B cell (primary cell): Measurements from ENCODE around the gene HLCS. TPM values are rescaled to one million over a fixed set of nuclear protein-coding genes. Genes with fewer than 3 reads are reported as not detected.

Experiments
- ATAC-seq: fragments of 200-7000 bp; cut with Tn5 transposase; one replicate; pipeline ENCODE4 v1.10.0; 2021; ENCODE audit warnings: low read depth, mild to moderate bottlenecking, moderate number of reproducible peaks, moderate library complexity
- CTCF ChIA-PET: fragments of 350-600 bp; sonication (Branson Sonifier 250); formaldehyde crosslinking; loops from one replicate; lab custom pipeline; 2021; ENCODE audit warnings: antibody characterized with exemption, inconsistent platforms; lab: Charles Lee
- POLR2A ChIA-PET: fragments of 350-600 bp; sonication (Branson Sonifier 250); formaldehyde crosslinking; loops from one replicate; lab custom pipeline; 2021; ENCODE audit warnings: antibody characterized with exemption; lab: Charles Lee
- DNase-seq: peaks from one replicate; pipeline ENCODE4 v3.0.0; 2013
- H2AFZ ChIP-seq: 2 replicates; pipeline ENCODE4 v1.6.1; 2012; ENCODE audit warnings: mild to moderate bottlenecking, low read depth, low read length; ENCODE audit not compliant: insufficient read depth, poor library complexity, severe bottlenecking
- H3K27ac ChIP-seq, 2 donors: 1 replicate in 1 of 2; 2 replicates in 1 of 2; pipeline ENCODE4 v1.5.1; 2012 to 2013; ENCODE audit warnings: low read length in 2 of 2, mild to moderate bottlenecking in 2 of 2, moderate library complexity in 1 of 2
- H3K27me3 ChIP-seq, 4 experiments: fragments of 200-600 bp in 1 of 4; sonication (generic) in 1 of 4; replicated peaks in 1 of 4; 1 replicate in 2 of 4; 2 replicates in 2 of 4; pipeline versions ENCODE4 v1.6.1 to v1.7.0; 2013 to 2016; ENCODE audit warnings: low read length in 3 of 4, mild to moderate bottlenecking in 2 of 4, mixed read lengths in 1 of 4, moderate library complexity in 1 of 4; ENCODE audit not compliant: insufficient read depth in 4 of 4, control insufficient read depth in 3 of 4; ENCODE audit errors: control extremely low read depth in 1 of 4
- H3K36me3 ChIP-seq, 2 experiments: replicated peaks in 1 of 2; 1 replicate in 1 of 2; 2 replicates in 1 of 2; pipeline versions ENCODE4 v1.6.1 to v1.7.1; 2013; ENCODE audit warnings: low read length in 1 of 2; ENCODE audit not compliant: insufficient read depth in 2 of 2, control insufficient read depth in 1 of 2; ENCODE audit errors: control extremely low read depth in 1 of 2, extremely low read depth in 1 of 2
- H3K4me1 ChIP-seq, 2 donors: fragments of 200-600 bp in 1 of 2; sonication (generic) in 1 of 2; 1 replicate in 1 of 2; 2 replicates in 1 of 2; pipeline versions ENCODE4 v1.5.1 to v1.6.1; 2013 to 2017; ENCODE audit warnings: low read length in 2 of 2; ENCODE audit not compliant: control insufficient read depth in 2 of 2, insufficient read depth in 2 of 2
- H3K4me2 ChIP-seq: replicated peaks from 2 replicates; pipeline ENCODE3; 2012; ENCODE audit warnings: mild to moderate bottlenecking, low read depth, low read length; ENCODE audit not compliant: poor library complexity, severe bottlenecking
- H3K4me3 ChIP-seq, 5 experiments: fragments of 200-600 bp in 1 of 5; sonication (generic) in 1 of 5; 1 replicate in 3 of 5; 2 replicates in 2 of 5; pipeline versions ENCODE4 v1.5.1 to v1.7.0; 2011 to 2016; ENCODE audit warnings: low read length in 4 of 5, mild to moderate bottlenecking in 4 of 5, low read depth in 2 of 5, control low read depth in 1 of 5, moderate library complexity in 1 of 5; ENCODE audit not compliant: insufficient read depth in 1 of 5; ENCODE audit errors: control extremely low read depth in 1 of 5, extremely low read depth in 1 of 5
- H3K79me2 ChIP-seq: fragments of 200-600 bp; sonication (generic); one replicate; pipeline ENCODE4 v1.6.0; 2016; ENCODE audit warnings: low read length; ENCODE audit not compliant: control insufficient read depth, insufficient read depth
- H3K9ac ChIP-seq: fragments of 200-600 bp; sonication (generic); 2 replicates; pipeline ENCODE4 v1.6.1; 2017; ENCODE audit warnings: mild to moderate bottlenecking, low read length, moderate library complexity
- H3K9me3 ChIP-seq, 3 donors: one replicate each; pipeline versions ENCODE4 v1.6.1 to v1.7.1; 2013; ENCODE audit warnings: low read length in 2 of 3; ENCODE audit not compliant: control insufficient read depth in 2 of 3, insufficient read depth in 1 of 3; ENCODE audit errors: control extremely low read depth in 1 of 3
- H4K20me1 ChIP-seq: 2 replicates; pipeline ENCODE4 v1.6.0; 2012; ENCODE audit warnings: mild to moderate bottlenecking, low read length; ENCODE audit not compliant: insufficient read depth, control insufficient read depth, poor library complexity, severe bottlenecking
- H3K27ac Mint-ChIP-seq: one replicate; pipeline ENCODE4 v1.8.0; 2021; ENCODE audit warnings: mixed read lengths
- H3K27me3 Mint-ChIP-seq: one replicate; pipeline ENCODE4 v1.8.0; 2021; ENCODE audit warnings: mixed read lengths
- H3K4me1 Mint-ChIP-seq: one replicate; pipeline ENCODE4 v1.8.0; 2021; ENCODE audit warnings: mixed read lengths
- H3K4me3 Mint-ChIP-seq: one replicate; pipeline ENCODE4 v1.8.0; 2021; ENCODE audit warnings: mixed read lengths
- H3K9me3 Mint-ChIP-seq: one replicate; pipeline ENCODE4 v1.8.0; 2022; ENCODE audit warnings: mixed read lengths; ENCODE audit not compliant: insufficient read depth
- EZH2 ChIP-seq: IDR thresholded peaks from 2 replicates; pipeline ENCODE4 v1.6.1; 2012; ENCODE audit warnings: borderline replicate concordance, low read depth, mild to moderate bottlenecking, moderate library complexity, low read length; ENCODE audit not compliant: insufficient read depth, poor library complexity, severe bottlenecking
- WGBS: methylation state at CpG from one replicate; pipeline ENCODE4 v1.1.5; 2013; ENCODE audit warnings: missing lambda C conversion rate; ENCODE audit not compliant: insufficient coverage; 5-methylcytosine and 5-hydroxymethylcytosine counted together
- intact Hi-C: fragments of 100-400 bp; cut with micrococcal nuclease; formaldehyde crosslinking; loops from one replicate; pipeline ENCODE4 v1.10.0; 2022
- polyA plus RNA-seq: library from polyadenylated mRNA; depleted of rRNA; stranded (reverse); fragments of >200 nt; gene quantifications from 2 replicates; pipeline ENCODE4 v1.2.3, GENCODE V29; 2012
- total RNA-seq, 2 donors: library from RNA; stranded (reverse); fragments of 120-200 nt in 1 of 2; gene quantifications; 1 replicate in 1 of 2; 2 replicates in 1 of 2; pipeline versions ENCODE4 v1.2.3 to v1.2.4, GENCODE V29; 2013 to 2022
- TF ChIP-seq, protein P1 (sequence below): fragments of 200-600 bp; IDR thresholded peaks from one replicate; pipeline ENCODE4 v1.8.0; 2022; ENCODE audit warnings: antibody characterized with exemption, mild to moderate bottlenecking

HLCS gene
- total and polyA plus RNA-seq, 2 donors (not counting 1 experiment from before 2014, with no cell fraction given): 4.4 to 14.7 TPM

DNA sequence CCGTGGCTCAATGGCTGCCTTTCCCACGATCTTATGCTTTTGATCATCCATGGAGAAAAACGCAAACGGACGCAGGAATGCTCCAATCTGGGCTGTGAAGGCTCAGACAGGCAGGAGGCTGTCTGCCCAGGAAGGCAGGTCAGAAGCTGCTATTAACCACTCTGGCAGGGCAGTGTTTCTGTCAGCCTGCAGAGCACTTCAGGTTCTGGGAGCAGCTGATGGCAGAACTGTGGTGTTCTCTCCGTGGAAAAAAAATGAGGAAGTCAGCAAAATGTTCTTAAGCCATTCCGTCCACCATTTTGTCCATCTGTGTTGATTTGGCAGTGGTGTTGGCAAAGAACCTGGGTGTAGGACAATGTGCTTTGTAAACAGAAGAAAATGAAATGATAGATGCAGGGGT is 175.9 kb downstream of the HLCS start:
- no peak overlapping the region for H3K9ac ChIP-seq
- Mint-ChIP-seq H3K4me1 (no peaks in the 10 kb centered on the region), H3K27me3 (no peaks in the 10 kb centered on the region), H3K4me3 (no peak overlapping the region), H3K9me3 (peaks cover 2% of the 10 kb centered on the region), H3K27ac (no peak overlapping the region)
- no peaks in the 10 kb centered on the region for H3K4me1 ChIP-seq
- H3K36me3 ChIP-seq: no peaks in the 10 kb centered on the region
- H3K4me2 ChIP-seq: no peak overlapping the region
- peaks cover 0 to 3% (median 0%) of the 10 kb centered on the region in 3 donors for H3K9me3 ChIP-seq
- TF ChIP-seq, protein P1, sequence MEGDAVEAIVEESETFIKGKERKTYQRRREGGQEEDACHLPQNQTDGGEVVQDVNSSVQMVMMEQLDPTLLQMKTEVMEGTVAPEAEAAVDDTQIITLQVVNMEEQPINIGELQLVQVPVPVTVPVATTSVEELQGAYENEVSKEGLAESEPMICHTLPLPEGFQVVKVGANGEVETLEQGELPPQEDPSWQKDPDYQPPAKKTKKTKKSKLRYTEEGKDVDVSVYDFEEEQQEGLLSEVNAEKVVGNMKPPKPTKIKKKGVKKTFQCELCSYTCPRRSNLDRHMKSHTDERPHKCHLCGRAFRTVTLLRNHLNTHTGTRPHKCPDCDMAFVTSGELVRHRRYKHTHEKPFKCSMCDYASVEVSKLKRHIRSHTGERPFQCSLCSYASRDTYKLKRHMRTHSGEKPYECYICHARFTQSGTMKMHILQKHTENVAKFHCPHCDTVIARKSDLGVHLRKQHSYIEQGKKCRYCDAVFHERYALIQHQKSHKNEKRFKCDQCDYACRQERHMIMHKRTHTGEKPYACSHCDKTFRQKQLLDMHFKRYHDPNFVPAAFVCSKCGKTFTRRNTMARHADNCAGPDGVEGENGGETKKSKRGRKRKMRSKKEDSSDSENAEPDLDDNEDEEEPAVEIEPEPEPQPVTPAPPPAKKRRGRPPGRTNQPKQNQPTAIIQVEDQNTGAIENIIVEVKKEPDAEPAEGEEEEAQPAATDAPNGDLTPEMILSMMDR: no peak
- no peak for TF ChIP-seq EZH2
- no peak overlapping the region for H3K4me3 ChIP-seq
- POLR2A ChIA-PET: no interaction called here
- H4K20me1 ChIP-seq: no peaks in the 10 kb centered on the region
- intact Hi-C loops: no loop called here
- no peaks in the 10 kb centered on the region for H3K79me2 ChIP-seq
- no peak overlapping the region for H2AFZ ChIP-seq
- no peaks in the 10 kb centered on the region for H3K27me3 ChIP-seq
- no peak for DNase-seq
- 86% methylated on average over 7 of the region's 7 CpGs for WGBS
- CTCF ChIA-PET: no interaction called here
- H3K27ac ChIP-seq: no peak overlapping the region
- no peak for ATAC-seq

DNA sequence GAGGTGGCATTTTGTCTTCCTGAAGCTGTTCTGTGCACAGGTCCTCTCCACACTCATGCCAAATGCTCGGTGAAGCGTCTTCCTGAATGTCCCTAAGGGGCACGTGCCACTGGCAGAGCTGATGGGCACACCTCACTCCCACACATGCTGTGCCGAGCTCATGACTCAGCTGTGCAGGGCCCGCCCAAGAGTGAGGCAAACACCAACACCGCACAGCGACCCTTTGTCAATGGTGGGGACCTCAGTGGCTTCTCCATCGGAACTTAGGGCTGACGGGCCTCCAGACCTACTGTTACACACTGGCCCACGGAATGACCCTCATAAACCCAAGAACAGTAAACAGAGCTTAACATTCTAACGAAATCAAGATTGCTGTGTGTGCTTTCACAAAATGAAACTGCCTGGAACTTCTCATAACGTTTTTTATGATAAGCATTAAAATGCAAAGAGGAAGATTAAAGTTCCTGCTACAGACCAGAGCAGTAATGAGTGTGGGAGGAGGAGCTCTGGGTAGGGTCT is 178.3 kb downstream of the HLCS start:
- WGBS: 87% methylated on average over 11 of the region's 12 CpGs
- Histone ChIP-seq H3K79me2 (no peaks in the 10 kb centered on the region), H3K27me3 (no peaks in the 10 kb centered on the region), H2AFZ (no peak overlapping the region), H3K36me3 (no peaks in the 10 kb centered on the region), H3K9me3 (peaks cover 0 to 3% (median 0%) of the 10 kb centered on the region in 3 donors), H3K9ac (no peak overlapping the region), H3K27ac (no peak overlapping the region), H3K4me1 (no peaks in the 10 kb centered on the region), H3K4me2 (no peak overlapping the region), H4K20me1 (no peaks in the 10 kb centered on the region), H3K4me3 (no peak overlapping the region)
- no peak for ATAC-seq
- Mint-ChIP-seq H3K4me1 (no peaks in the 10 kb centered on the region), H3K27ac (no peak overlapping the region), H3K9me3 (no peaks in the 10 kb centered on the region), H3K27me3 (no peaks in the 10 kb centered on the region), H3K4me3 (no peak overlapping the region)
- ChIA-PET CTCF (no interaction called here), POLR2A (no interaction called here)
- TF ChIP-seq EZH2: no peak
- TF ChIP-seq, protein P1: no peak
- no peak for DNase-seq
- intact Hi-C loops: no loop called here
